HG03521 (cell line): Measurements from ENCODE around the gene MTHFD1L.
"Not testable (repeated sequence)": the region's sequence is repeated elsewhere in the genome, so short reads cannot be mapped to it uniquely, and the experiment has no call there.

ENCODE experiments used
- ATAC-seq: cut with Tn5 transposase; IDR thresholded peaks from one replicate; pipeline ENCODE4 v1.9.1; 2021; ENCODE audit warnings: mild to moderate bottlenecking, moderate library complexity; ENCODE audit not compliant: unreplicated experiment

Gene MTHFD1L

DNA sequence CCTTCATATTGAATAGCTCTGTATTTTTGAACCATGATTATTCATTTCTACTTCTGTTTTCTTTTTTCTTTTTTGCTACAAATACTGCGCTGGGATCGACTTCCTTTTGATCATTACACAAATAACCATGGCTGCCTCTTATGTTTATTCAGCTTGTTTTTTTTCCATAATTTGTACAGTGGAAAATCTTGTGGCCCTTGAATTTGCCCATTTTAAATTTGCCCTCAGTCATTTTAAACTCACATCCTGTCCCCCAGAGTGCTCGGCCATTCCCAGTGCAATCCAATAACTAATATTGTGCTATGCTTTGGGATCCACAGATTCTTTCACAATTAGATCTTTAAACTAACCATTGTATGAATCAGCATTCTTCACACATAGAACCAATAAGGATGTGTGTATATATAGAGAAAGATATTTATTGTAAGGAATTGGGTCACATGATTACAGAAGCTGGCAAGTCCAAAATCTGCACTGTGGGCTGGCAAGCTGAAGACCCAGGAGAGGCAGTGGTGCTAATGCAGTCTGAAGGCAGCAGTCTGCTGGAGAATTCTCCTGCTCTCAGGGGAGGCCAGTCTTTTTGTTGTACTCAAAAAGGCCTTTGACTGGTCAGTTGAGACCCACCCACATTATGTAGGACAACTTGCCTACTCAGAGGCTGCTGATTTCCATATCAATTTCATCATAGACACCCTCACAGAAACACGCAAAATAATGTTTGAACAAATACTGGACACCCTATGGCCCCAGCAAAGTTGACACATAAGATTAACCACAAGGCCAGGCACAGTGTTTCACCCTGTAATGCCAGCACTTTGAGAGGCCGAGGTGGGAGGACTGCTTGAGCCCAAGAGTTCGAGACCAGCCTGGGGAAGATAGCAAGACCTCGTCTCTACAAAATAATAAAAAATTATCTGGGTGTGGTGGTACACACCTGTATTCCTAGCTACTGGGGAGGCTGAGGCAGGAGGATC is 147.1 kb downstream of the MTHFD1L start:
- ATAC-seq = no peak

DNA sequence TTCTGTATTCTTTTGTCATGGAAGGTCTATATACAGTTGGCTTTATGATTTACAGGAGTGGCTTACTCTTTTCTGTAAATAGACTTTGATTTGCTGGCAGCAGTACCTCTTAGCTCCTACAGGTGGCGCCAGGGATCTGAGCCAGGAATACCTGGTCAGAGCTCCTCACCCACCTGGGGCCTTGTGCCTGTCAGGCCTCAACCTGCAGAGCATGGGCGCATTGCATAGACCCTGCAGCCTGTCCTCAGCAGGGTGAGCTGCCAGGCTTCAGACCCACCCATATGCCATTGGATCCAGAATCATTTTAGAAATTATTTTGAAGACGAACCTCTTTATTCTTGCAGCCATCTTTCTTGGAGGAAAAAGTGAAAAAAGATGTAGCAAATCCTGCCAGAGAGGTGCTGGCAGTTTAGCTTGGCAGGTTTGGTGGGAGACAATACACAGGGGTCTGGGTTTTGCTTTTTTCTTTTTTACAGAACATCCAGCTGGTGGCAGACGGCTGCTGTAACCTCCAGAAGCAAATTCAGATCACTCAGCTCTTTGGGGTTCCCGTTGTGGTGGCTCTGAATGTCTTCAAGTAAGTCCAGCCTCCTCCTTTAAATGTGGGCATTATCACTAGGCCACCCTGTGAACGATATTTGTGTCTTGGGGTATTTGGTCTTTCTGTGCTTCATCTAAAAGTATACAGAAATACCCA is 149.1 kb downstream of the MTHFD1L start:
- ATAC-seq = no peak

- ATAC-seq = no peak
Measured at GRCh38 chr6:151015101-151015700, 149.7 kb downstream of the MTHFD1L start.

DNA sequence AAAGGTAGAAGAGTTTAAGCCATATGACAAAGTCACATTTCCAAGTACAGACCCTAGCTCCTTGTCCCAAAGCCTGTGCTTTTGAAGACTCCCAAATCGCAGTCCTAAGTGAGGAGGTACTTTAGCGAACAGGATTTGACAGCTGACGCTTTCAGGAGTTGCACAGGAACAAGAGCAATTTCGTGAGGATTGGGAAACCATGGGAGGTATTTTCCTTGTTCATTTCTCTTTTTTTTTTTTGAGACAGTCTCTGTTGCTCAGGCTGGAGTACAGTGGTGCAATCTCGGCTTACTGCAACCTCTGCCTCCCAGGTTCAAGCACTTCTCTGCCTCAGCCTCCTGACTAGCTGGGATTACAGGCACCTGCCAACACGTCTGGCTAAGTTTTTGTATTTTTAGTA is 150.6 kb downstream of the MTHFD1L start:
- ATAC-seq = no peak

DNA sequence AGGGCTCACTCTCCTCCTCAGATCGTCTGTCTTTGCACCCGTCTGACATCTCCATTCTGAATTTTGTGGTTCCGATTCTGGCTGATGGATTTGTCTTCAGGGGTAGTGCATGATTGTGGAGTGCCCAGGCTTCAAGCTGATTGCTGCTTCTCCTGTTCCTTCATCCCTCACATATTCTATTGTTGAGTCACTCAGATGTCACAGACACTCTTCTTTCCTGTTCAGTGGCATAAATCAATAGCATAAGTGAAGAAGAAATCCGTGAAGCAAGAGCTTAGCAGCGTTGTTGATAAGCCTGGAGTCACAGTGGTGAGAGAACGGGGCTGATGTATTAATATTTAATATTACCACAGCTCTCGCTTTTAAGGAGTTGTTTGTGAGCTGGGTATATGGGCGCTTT is 152.5 kb downstream of the MTHFD1L start:
- ATAC-seq = no peak

- ATAC-seq = no peak
Measured at GRCh38 chr6:151018911-151019782, 153.6 kb downstream of the MTHFD1L start.

DNA sequence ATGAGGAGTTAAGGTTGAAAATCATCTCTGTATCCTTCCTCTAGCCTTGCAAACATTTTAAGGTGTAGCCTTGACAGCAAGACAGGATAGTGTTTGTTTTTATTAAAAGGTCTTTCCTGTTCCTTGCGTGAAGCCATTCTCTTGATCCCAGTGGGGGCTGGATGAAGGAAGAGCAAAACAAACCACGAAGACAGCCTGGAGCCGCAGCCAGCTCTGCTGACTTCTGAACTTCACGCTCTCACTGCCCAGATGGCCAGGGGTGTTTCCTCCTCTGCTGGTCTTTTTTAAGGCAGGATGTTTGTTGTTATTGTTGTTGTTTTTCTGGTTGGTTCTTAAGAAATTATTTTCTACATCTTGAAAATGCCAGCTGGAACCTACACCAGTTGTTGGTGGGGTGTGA is 156.4 kb downstream of the MTHFD1L start:
- ATAC-seq = no peak

DNA sequence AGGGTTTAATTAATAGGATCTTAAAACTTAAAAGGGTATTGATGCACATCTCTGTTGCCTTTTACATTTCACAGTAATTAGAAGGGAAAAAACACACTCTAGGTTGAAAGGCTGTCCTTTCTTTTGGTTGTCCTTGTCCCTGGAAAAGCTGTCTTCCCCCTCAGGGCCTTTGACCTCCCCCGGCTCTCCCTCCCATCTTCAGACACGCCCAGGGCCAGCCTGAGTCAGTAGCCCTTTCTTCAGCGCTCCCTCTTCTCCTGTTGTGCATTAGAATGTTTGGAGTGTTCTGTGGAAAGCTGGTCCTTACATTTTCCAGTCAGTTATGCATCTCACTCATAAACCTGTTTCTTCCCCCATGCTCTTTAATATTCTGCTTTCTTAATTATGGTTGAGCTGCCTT is 157.0 kb downstream of the MTHFD1L start:
- ATAC-seq = no peak

DNA sequence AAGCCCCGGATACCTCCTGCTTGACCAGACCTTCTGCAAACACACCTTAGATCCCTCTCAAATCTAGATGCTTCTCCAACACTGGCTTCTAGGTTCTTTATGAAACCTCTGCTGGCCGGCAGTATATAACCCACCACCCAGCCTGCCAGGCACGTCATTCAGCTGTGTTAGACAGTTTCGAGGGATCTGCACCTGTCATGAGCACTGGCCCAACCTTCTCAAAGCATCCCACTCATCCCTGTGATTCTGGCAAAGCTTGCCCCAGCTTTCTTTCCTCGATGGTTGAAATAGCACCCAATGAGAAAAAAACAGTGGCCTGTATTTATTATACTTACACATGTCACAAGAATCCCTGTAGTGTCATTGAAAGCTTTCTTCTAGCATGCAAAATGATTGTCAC is 157.8 kb downstream of the MTHFD1L start:
- ATAC-seq = no peak

DNA sequence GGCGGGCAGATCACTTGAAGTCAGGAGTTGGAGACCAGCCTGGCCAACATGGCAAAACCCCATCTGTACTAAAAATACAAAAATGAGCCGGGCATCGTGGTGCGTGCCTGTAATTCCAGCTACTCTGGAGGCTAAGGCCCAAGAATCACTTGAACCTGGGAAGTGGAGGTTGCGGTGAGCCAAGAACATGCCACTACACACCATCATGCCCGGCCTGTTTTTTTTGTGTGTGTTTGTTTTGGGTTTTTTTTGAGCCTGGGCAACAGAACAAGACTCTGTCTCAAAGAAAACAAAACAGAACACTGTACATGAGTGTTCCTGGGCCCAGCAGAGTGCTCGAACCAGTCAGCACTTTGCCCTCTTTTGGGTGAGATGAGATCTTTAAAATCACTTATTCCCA is 159.1 kb downstream of the MTHFD1L start:
- ATAC-seq = no peak

GRCh38 chr6:151025076-151025475 is 159.6 kb downstream of the MTHFD1L start:
- ATAC-seq = no peak

DNA sequence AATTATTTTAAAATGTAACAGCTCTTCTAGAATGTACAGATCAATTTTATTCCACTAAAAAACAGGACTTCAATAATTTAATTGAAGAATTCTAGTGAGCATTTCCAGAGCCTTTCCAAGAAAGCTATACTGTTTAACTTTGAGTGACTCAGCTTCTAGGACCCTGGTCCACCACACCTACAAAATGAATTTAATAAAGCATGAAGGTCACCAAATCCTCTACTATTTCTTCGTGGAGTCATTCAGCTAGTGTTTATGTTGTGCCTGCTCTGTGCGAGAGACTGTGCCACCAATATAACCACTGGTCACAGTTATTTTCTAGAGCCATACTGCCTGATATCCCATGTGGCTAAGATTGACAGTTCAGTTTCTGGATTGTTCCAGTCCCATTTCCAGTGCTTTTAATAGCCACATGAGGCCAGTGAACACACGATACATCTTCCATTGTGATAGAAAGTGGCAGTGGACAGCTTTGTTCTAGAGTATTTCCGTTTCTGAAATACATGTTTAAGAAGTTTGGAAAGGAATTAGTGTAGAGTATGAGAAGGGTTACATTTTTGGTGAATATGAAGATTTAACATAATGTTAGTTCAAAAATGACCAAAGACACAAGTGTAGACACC is 160.7 kb downstream of the MTHFD1L start:
- ATAC-seq = no peak

- no peak for ATAC-seq
Measured at GRCh38 chr6:151027295-151027747, 161.8 kb downstream of the MTHFD1L start.

GRCh38 chr6:151027936-151028838 is 162.7 kb downstream of the MTHFD1L start:
- no peak for ATAC-seq

GRCh38 chr6:151029970-151030369 is 164.5 kb downstream of the MTHFD1L start:
- no peak for ATAC-seq

DNA sequence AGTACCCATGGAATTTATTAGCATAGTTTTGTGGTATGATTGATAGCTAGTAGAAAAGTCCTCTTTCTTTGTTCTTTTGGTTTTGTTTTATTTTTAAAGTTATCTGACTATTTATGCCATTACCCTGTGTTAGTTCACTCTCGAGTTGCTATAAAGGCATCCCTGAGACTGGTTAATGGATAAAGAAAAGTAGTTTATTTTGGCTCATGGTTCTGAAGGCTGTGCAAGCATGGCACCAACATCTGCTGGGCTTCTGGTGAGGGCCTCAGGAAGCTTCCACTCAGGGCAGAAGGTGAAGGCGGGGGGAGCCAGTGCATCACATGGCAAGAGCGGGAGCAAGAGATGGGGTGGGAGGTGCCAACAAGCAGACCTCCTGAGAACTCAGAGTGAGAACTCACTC is 166.5 kb downstream of the MTHFD1L start:
- ATAC-seq = no peak

DNA sequence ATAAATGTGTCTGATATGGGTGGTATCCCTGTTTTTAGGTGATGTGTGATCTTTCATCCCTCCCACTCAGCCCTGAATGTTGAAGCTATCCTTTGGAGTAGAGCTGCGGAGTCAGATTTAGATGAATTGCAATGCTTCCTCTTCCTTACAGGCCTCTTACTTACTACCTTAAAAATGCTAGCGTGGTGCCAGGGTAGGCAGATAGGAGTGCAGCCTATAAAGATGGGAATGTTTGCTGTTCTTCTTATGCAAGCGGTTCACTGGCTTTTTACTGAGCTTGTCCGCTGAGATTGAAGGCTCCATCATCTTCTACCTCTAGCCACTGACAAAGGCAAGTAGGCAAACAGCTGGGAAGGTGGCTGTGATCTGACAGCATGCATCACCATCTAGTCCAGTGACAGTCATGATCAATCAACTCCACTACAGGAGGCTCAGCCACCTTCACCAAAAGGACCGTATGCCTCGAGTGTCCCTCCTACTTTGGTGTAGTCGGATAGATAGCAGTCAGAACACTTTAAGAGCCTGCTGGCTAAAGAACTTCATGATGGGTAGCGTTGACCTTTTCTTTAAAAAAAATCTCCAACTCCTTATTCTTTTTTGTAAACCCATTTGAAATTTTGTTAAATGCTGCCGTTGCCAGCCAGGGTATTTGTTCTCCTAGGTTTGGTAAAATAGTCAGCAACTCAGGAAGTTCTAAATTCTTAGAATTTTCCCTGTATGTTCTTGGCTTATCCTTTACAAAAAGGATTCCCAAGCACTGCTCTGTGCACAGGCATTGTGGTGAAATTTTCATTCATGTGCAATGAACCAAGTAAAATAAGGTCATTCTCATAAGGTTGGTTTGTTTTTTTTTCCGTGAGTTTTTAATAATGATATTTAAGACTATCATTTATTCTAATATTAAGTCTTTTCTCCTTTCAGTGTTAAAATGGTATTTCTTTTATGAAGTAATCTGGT is 169.6 kb downstream of the MTHFD1L start:
- no peak for ATAC-seq

GRCh38 chr6:151036211-151036721 is 170.8 kb downstream of the MTHFD1L start:
- not testable (repeated sequence) for ATAC-seq
